GOT3 (cell line): ENCODE measurements around the gene RLF.
"Not testable (repeated sequence)": the region's sequence is repeated elsewhere in the genome, so short reads cannot be mapped to it uniquely, and the experiment has no call there.

Experiments
- DNase-seq: peaks from one replicate; lab custom pipeline; 2025; ENCODE audit warnings: mixed read lengths; lab: John Stamatoyannopoulos, UW

The RLF gene

GRCh38 chr1:40174788-40175187, 13.6 kb downstream of the RLF start:
- no peak for DNase-seq

- DNase-seq: not testable (repeated sequence)
Observed at GRCh38 chr1:40176989-40177388, 15.8 kb downstream of the RLF start.

- DNase-seq: no peak
Observed at GRCh38 chr1:40178200-40178599, 17.0 kb downstream of the RLF start.

GRCh38 chr1:40179496-40180089, 18.4 kb downstream of the RLF start:
- DNase-seq: no peak

GRCh38 chr1:40183055-40183710, 22.0 kb downstream of the RLF start:
- no peak for DNase-seq

- DNase-seq: no peak
Observed at GRCh38 chr1:40184193-40184592, 23.0 kb downstream of the RLF start.

GRCh38 chr1:40185951-40186864, 25.0 kb downstream of the RLF start:
- DNase-seq: no peak

- DNase-seq: no peak
Observed at GRCh38 chr1:40187399-40187798, 26.2 kb downstream of the RLF start.

- DNase-seq: not testable (repeated sequence)
Observed at GRCh38 chr1:40194639-40195038, 33.5 kb downstream of the RLF start.

GRCh38 chr1:40197656-40198055, 36.5 kb downstream of the RLF start:
- no peak for DNase-seq

- no peak for DNase-seq
Observed at GRCh38 chr1:40199126-40199525, 37.9 kb downstream of the RLF start.

- DNase-seq: no peak
Observed at GRCh38 chr1:40204856-40205255, 43.7 kb downstream of the RLF start.

GRCh38 chr1:40210511-40211204, 49.5 kb downstream of the RLF start:
- no peak for DNase-seq

GRCh38 chr1:40218333-40218732, 57.1 kb downstream of the RLF start:
- no peak for DNase-seq

- DNase-seq: not testable (repeated sequence)
Observed at GRCh38 chr1:40221471-40221905, 60.3 kb downstream of the RLF start.

- DNase-seq: no peak
Observed at GRCh38 chr1:40221977-40222772, 61.0 kb downstream of the RLF start.

- no peak for DNase-seq
Observed at GRCh38 chr1:40224040-40224439, 62.9 kb downstream of the RLF start.

GRCh38 chr1:40226192-40226591, 65.0 kb downstream of the RLF start:
- no peak for DNase-seq

GRCh38 chr1:40232444-40232843, 71.3 kb downstream of the RLF start:
- DNase-seq: no peak

- DNase-seq: no peak
Observed at GRCh38 chr1:40239626-40240025, 78.4 kb downstream of the RLF start.

- DNase-seq: no peak
Observed at GRCh38 chr1:40240390-40240789, 79.2 kb downstream of the RLF start.
